ENCODE results near the gene IKZF1. TPM values are rescaled to one million over a fixed set of nuclear protein-coding genes. Genes with fewer than 3 reads are reported as not detected.

Gene IKZF1
- total RNA-seq, 2 donors from 2014 or later: 24.4 to 57.8 TPM

DNA sequence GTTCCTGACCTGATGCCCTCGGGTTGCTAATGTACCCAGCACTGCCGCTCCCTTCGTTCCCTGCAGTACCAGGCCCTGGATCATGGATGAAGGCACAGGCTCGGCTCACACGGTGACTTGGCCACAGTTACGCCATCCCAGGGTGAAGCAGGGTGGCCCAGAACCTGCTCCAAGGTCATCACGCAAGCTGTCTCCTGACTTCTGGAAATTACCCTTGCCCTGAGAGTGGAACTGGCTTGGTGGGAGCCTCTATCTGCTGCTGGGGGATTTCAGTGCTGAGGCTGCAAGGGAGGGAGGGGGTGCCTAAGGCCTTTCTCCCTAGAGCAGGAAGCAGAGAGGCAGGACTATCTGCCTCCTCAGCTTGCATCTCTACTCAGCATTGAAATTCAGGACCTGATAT is 109.0 kb downstream of the IKZF1 start:
- no peaks in the 10 kb centered on the region for H3K9me3 ChIP-seq
- H3K36me3 ChIP-seq: no peaks in the 10 kb centered on the region
- no peak overlapping the region for H3K27ac ChIP-seq
- H3K27me3 ChIP-seq (replicated peaks; ENCODE audit: insufficient read depth): no peaks in the 10 kb centered on the region
- H3K4me1 ChIP-seq (ENCODE audit: control insufficient read depth in 1 of 2, low read depth in 2 of 2): no peaks in the 10 kb centered on the region
- TF ChIP-seq, protein P1, sequence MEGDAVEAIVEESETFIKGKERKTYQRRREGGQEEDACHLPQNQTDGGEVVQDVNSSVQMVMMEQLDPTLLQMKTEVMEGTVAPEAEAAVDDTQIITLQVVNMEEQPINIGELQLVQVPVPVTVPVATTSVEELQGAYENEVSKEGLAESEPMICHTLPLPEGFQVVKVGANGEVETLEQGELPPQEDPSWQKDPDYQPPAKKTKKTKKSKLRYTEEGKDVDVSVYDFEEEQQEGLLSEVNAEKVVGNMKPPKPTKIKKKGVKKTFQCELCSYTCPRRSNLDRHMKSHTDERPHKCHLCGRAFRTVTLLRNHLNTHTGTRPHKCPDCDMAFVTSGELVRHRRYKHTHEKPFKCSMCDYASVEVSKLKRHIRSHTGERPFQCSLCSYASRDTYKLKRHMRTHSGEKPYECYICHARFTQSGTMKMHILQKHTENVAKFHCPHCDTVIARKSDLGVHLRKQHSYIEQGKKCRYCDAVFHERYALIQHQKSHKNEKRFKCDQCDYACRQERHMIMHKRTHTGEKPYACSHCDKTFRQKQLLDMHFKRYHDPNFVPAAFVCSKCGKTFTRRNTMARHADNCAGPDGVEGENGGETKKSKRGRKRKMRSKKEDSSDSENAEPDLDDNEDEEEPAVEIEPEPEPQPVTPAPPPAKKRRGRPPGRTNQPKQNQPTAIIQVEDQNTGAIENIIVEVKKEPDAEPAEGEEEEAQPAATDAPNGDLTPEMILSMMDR (IDR thresholded peaks at IDR 0.05): no peak
- ATAC-seq (ENCODE audit: insufficient number of reproducible peaks, low FRiP score, low read depth) (no peak), DNase-seq (ENCODE audit: low spot score) (no peak)
- no peak overlapping the region for H3K4me3 ChIP-seq

DNA sequence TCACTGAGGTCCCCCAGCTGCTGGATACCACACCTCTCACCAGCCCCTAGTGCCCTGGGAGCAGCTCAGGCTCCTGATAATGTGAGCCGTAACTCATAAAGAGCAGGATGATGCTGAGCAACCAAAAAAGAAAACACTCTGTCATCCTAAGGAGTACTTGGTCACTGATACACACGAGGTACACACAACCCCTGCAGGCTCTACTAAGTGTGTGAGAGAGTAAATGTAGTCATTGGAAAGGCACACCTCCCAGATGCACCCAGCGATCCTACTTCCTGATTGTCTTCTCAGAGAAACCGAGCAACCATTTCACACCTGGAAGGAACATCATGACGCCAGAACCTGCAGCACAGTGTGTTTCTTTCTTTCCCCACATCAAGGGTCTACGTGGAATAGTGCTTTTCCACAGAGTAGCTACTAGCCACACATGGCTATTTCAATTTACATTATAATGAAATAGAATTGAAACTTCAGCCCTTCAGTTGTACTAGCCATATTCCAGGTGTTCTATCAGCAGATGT is 111.4 kb downstream of the IKZF1 start:
- ATAC-seq (ENCODE audit: insufficient number of reproducible peaks, low FRiP score, low read depth) (no peak), DNase-seq (ENCODE audit: low spot score) (no peak)
- Histone ChIP-seq H3K4me3 (no peak overlapping the region), H3K4me1 (ENCODE audit: control insufficient read depth in 1 of 2, low read depth in 2 of 2) (no peaks in the 10 kb centered on the region), H3K9me3 (no peaks in the 10 kb centered on the region), H3K36me3 (no peaks in the 10 kb centered on the region), H3K27me3 (replicated peaks; ENCODE audit: insufficient read depth) (no peaks in the 10 kb centered on the region), H3K27ac (no peak overlapping the region)
- TF ChIP-seq, protein P1 (IDR thresholded peaks at IDR 0.05): no peak

DNA sequence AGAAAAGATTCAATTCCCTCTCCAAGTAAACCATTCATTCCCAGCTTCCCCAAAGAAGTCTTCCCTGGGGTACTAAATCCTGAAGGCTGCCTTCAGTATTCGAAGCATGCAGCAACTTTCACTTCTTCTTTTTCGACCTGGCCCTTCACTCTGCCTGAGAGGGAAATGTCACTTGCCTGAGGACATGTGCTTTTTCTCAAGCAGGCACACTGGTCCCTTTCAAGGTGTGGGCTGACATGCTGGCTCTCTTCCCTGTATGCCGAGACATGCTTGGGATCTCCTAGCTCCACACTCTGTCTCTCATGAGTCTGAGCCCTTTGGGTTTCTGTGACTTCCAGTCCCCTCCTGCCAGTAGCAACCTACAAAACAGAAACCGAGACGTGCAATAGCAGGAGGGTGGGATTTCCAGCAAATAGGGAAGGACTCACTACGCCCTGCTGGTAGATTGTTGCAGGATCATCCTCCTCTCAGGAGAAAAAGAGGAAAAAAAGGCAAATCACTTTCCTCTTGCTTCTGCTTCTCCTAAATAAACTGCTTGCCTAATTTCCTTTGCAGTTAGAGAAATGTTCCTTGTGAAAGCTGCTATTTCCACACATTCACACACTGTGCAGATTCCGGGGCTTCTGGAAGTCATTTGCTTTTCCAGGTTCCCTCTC is 112.1 kb downstream of the IKZF1 start:
- H3K4me1 ChIP-seq (ENCODE audit: control insufficient read depth in 1 of 2, low read depth in 2 of 2): no peaks in the 10 kb centered on the region
- no peak overlapping the region for H3K27ac ChIP-seq
- H3K36me3 ChIP-seq: no peaks in the 10 kb centered on the region
- no peak overlapping the region for H3K4me3 ChIP-seq
- no peak for DNase-seq (ENCODE audit: low spot score)
- no peaks in the 10 kb centered on the region for H3K27me3 ChIP-seq (replicated peaks; ENCODE audit: insufficient read depth)
- H3K9me3 ChIP-seq: no peaks in the 10 kb centered on the region
- TF ChIP-seq, protein P1 (IDR thresholded peaks at IDR 0.05): no peak
- ATAC-seq (ENCODE audit: insufficient number of reproducible peaks, low FRiP score, low read depth): no peak

DNA sequence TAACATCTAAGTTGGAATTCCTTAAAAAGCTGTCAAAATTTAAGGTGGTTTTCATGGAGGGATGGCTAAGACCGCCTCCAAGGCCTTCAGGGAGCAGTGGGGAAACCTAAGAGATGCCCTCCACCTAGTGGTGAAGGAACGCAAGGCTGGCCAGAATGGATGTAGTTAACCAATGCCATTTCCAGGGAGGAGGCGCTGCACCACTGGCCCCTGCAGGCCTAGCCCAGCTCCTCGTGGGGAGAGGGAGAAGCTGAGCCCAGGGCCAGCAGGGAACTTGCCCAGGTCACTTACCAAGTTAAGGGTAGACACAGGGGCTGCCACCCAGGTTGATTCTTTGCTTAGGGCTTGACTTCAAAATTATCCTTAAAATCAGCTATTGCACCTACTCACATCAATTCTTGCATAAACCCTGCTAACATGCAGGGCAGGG is 113.6 kb downstream of the IKZF1 start:
- Histone ChIP-seq H3K27me3 (replicated peaks; ENCODE audit: insufficient read depth) (no peaks in the 10 kb centered on the region), H3K4me1 (ENCODE audit: control insufficient read depth in 1 of 2, low read depth in 2 of 2) (no peaks in the 10 kb centered on the region), H3K36me3 (no peaks in the 10 kb centered on the region), H3K4me3 (no peak overlapping the region), H3K27ac (no peak overlapping the region), H3K9me3 (no peaks in the 10 kb centered on the region)
- TF ChIP-seq, protein P1 (IDR thresholded peaks at IDR 0.05): peak; percentile 45
- DNase-seq (ENCODE audit: low spot score) (no peak), ATAC-seq (ENCODE audit: insufficient number of reproducible peaks, low FRiP score, low read depth) (no peak)

DNA sequence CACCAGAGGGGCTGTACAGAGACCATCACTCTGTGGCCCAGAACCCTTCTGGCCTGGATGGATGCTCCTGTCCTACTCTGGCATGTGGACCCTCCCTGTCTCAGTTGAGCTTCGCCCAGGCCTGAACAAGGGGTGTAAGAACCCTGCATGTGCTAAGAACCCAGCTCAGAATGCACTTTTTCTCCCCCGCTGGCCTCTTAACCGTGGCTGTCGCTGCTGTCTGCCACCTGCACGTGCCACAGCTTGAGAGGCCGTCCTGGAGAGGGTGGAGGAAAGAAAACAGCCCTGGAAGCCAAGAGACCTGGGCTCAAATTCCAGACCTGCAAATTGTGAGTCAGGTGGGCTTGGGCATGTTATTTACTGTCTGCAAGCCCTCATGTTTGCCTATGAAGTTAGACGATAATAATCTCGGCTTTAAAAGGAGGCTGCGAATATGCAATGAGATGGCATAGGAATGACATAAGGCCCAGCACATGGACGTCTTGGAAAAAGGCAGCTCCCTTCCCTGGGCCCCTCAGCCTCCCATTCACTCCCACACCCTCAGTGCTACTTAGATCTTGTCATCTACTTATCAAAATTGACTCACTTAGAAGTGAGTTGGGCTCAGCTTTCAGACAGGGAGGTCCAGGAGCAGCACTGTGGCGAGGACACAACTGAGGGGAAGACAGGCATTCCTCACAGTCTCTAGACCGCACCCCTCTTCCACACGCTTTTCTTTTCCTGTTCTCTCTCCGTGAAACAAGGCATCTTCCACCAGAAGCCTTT is 114.2 kb downstream of the IKZF1 start:
- DNase-seq (ENCODE audit: low spot score) (no peak), ATAC-seq (ENCODE audit: insufficient number of reproducible peaks, low FRiP score, low read depth) (no peak)

More for the DNA sequence above, 114.2 kb downstream of the IKZF1 start:
- no peak overlapping the region for H3K4me3 ChIP-seq
- TF ChIP-seq, protein P1 (IDR thresholded peaks at IDR 0.05): no peak
- H3K27ac ChIP-seq: no peak overlapping the region
- no peaks in the 10 kb centered on the region for H3K36me3 ChIP-seq
- H3K27me3 ChIP-seq (replicated peaks; ENCODE audit: insufficient read depth): no peaks in the 10 kb centered on the region
- H3K4me1 ChIP-seq (ENCODE audit: control insufficient read depth in 1 of 2, low read depth in 2 of 2): no peaks in the 10 kb centered on the region
- no peaks in the 10 kb centered on the region for H3K9me3 ChIP-seq
